GM12873 (cell line): ENCODE data around the gene TBCB.

Experiments used
- TF ChIP-seq, protein P1 (sequence below): IDR thresholded peaks from 2 replicates; pipeline ENCODE4 v1.5.1; 2012; ENCODE audit warnings: low read depth, mild to moderate bottlenecking, moderate library complexity, low read length, control low read depth; ENCODE audit not compliant: insufficient read depth; ENCODE audit errors: missing control alignments

The TBCB gene

DNA sequence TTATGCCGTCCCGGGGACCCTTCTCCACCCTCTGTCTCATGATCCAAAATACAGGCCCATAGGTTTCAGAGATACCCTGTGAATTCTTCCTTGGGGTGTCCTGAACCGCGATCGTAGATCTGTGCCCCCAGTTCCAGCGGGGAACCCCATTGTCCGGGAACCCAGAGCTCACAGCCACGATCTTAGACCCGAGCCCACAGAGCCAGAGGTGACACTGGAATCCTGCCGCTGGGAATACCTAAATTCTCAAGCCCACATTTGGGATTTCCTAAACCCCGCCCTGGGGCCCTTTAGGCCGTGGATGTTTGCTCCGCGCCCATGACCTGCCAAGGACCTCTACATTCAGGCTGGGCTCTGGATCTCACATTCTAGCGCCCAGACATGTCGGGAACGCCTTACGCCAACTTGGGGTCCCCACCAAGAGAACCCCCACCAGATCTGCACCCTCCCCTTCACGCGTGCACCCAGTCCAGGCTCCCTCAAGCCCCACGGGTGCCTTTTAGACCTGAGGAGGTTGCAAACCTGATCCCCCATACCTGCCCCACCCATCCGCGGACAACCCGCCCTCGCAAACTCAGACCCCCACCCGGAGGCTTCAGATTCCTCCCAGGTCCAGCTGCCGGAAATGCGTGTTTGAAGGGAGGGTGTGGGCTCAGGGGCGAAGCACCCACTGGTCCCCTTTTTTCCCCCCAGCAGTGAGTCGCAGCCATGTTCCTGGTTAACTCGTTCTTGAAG, 25.2 kb downstream of the TBCB start:
- TF ChIP-seq, protein P1, sequence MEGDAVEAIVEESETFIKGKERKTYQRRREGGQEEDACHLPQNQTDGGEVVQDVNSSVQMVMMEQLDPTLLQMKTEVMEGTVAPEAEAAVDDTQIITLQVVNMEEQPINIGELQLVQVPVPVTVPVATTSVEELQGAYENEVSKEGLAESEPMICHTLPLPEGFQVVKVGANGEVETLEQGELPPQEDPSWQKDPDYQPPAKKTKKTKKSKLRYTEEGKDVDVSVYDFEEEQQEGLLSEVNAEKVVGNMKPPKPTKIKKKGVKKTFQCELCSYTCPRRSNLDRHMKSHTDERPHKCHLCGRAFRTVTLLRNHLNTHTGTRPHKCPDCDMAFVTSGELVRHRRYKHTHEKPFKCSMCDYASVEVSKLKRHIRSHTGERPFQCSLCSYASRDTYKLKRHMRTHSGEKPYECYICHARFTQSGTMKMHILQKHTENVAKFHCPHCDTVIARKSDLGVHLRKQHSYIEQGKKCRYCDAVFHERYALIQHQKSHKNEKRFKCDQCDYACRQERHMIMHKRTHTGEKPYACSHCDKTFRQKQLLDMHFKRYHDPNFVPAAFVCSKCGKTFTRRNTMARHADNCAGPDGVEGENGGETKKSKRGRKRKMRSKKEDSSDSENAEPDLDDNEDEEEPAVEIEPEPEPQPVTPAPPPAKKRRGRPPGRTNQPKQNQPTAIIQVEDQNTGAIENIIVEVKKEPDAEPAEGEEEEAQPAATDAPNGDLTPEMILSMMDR: no peak

DNA sequence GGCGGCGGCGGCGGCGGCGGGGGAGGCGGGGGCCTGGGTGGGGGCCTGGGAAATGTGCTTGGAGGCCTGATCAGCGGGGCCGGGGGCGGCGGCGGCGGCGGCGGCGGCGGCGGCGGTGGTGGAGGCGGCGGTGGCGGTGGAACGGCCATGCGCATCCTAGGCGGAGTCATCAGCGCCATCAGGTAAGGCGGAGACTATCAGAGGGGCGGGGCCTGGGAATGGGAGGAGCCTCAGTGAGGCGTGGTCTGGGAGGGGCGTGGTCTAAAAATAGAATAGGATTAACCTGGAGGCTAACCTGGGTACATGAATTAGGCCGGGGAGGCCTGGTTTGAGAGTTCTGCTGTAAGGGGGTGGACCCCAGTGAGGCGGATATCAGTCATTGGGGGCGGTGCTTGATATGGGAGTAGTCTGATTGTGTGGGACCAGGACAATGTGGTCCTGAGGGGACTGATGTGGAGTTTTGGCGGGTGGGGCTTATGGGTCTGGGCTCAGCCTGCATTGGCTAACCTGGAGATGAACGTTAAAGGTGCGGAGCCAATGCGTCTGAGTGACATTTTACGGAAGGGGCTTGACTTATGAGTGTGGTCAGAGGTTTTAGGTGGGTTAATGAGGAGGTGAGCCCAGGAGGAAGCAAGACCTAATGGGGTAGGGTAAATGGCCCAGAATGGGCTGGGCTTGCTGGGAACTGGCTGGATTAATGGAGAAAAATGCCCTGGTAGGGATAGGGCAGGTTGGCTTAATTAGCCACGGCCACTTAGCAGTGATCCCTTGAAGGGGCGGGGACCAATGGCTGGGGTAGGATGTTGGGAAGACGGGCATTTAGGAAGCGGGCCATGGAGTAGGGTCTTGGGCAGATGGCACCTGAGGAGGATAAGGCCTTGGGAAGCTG, 26.0 kb downstream of the TBCB start:
- TF ChIP-seq, protein P1: no peak

DNA sequence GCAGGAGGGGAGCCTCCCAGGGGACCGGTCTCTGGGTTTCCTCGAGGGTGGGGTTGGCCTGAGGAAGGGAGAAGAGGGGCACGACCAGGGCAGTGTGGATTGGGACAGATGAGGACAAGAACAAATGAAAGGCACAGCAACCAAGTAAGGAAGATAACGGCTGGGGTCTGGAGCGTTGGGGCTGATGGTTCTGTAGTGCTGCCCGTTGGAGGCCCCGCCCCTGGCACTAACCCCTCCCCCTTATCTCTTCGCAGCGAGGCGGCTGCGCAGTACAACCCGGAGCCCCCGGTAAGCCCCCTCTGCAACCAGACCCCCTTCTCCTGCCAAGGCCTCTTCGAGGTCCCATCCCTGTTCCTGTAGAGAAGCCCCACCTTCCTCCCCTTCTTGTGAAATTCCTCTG, 26.8 kb downstream of the TBCB start:
- TF ChIP-seq, protein P1: no peak

DNA sequence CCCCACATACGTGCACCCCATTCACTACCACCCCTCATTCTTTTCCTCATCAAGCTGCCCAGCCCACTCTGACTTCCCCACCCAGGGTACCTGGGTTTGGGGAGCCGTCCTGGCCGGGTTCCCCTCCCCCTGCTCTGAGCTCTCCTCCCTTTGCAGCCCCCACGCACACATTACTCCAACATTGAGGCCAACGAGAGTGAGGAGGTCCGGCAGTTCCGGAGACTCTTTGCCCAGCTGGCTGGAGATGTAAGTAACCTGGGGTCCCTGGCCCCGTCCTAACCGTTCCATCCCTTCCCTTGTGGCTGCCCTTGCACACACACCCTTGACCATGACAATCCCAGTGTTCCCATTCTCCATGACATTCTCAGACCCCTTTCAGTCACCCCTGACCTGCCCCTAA, 27.2 kb downstream of the TBCB start:
- TF ChIP-seq, protein P1: no peak

DNA sequence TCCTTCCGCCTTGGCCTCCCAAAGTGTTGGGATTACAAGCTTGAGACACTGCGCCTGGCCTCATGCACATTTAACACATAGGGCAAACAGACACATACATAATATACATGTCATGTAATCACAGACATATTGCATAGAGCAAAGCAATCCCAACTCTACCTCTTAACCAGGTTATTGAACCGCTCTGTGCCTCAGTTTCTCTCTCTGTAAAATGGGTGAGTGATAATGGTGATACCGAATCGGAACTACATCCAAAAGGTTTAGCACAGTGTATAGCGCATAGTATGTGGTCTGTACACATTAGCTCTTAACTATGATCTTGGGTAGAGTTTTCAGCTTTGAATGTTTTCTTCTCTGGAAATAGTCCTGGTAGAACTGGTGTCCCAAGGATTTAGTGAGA, 29.4 kb downstream of the TBCB start:
- TF ChIP-seq, protein P1: no peak

DNA sequence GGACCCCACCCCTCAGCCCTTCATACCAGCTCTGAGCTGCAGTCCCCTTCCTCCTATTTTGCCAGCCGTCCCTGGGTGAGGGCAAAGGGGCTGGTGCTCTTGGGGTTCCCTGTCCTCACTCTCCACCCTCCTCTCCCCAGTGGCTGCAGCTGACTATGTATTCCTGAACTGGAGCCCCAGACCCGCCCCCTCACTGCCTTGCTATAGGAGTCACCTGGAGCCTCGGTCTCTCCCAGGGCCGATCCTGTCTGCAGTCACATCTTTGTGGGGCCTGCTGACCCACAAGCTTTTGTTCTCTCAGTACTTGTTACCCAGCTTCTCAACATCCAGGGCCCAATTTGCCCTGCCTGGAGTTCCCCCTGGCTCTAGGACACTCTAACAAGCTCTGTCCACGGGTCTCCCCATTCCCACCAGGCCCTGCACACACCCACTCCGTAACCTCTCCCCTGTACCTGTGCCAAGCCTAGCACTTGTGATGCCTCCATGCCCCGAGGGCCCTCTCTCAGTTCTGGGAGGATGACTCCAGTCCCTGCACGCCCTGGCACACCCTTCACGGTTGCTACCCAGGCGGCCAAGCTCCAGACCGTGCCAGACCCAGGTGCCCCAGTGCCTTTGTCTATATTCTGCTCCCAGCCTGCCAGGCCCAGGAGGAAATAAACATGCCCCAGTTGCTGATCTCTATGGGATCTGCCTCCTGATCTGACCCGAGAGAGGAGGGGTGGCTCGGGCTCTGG, 34.6 kb downstream of the TBCB start:
- TF ChIP-seq, protein P1: no peak

DNA sequence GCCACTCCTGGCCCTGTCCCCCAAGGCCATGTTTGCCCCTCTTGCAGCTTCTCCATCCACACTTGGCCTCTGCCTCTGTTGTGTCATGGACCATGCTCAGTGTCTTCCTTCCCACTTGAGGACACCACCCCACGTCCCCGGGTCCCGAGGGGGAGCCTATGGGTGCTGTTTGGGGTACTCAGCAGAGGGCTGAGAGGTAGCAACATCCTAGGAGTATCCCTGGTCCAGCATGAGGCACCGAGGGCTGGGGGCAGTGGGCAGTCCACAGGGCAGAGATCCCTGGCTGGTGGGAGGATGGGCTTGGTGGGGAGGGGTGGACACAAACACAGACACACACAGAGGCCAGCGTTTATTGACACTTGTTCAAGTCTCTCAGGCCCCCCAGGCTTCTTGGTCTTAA, 35.3 kb downstream of the TBCB start:
- TF ChIP-seq, protein P1: no peak
